Right lobe of liver (tissue), 6 donors: ENCODE data around the gene VDR. TPM values are rescaled to one million over a fixed set of nuclear protein-coding genes. Genes with fewer than 3 reads are reported as not detected.

Experiments used
- ATAC-seq, 4 donors: fragments of 200-7000 bp; cut with Tn5 transposase; one replicate each; pipeline ENCODE4 v1.9.1; 2020; ENCODE audit warnings: mild to moderate bottlenecking in 4 of 4, moderate library complexity in 4 of 4
- DNase-seq, 3 donors: peaks; one replicate each; pipeline ENCODE4 v3.0.0-alpha.2; 2020
- H3K27ac ChIP-seq, 3 donors: fragments of 200-600 bp; one replicate each; pipeline ENCODE4 v1.8.0; 2022
- H3K27me3 ChIP-seq, 2 donors: fragments of 200-600 bp; one replicate each; pipeline ENCODE4 v1.8.0; 2022
- H3K36me3 ChIP-seq, 4 donors: fragments of 200-600 bp; sonication (generic) in 1 of 4; one replicate each; pipeline versions ENCODE4 v1.5.1 to v1.8.0; 2017 to 2022; ENCODE audit warnings: control low read depth in 1 of 4
- H3K4me1 ChIP-seq, 4 donors: fragments of 200-600 bp; sonication (generic) in 1 of 4; one replicate each; pipeline versions ENCODE4 v1.5.1 to v1.8.0; 2017 to 2022; ENCODE audit warnings: control low read depth in 1 of 4
- H3K4me3 ChIP-seq, 3 donors: fragments of 200-600 bp; one replicate each; pipeline ENCODE4 v1.8.0; 2022
- H3K9me3 ChIP-seq, 4 donors: fragments of 200-600 bp; sonication (generic) in 1 of 4; one replicate each; pipeline versions ENCODE4 v1.5.1 to v1.8.0; 2017 to 2022; ENCODE audit warnings: control low read depth in 1 of 4
- POLR2A ChIP-seq: fragments of 450-650 bp; IDR thresholded peaks from one replicate; pipeline ENCODE4 v1.6.1; 2017; ENCODE audit warnings: antibody characterized with exemption, mild to moderate bottlenecking
- WGBS: methylation state at CpG from one replicate; pipeline ENCODE4 v1.1.6; 2018; ENCODE audit warnings: low coverage, low lambda C conversion rate; ENCODE audit not compliant: insufficient coverage; ENCODE audit errors: missing lambda C conversion rate; 5-methylcytosine and 5-hydroxymethylcytosine counted together
- intact Hi-C, 2 donors: fragments of 100-400 bp; cut with DNase I; formaldehyde crosslinking; loops; one replicate each; pipeline versions ENCODE4 v1.11.2 to v1.14.1; 2022
- total RNA-seq, 6 experiments: library from RNA; depleted of rRNA in 2 of 6; stranded (reverse); fragments of >200 nt in 2 of 6; fragmentation: NEBNext Ultra II Directional in 3 of 6; extraction: Animal tissue kit (Norgen Biotek cat#: 25700) in 3 of 6; gene quantifications; one replicate each; pipeline versions ENCODE4 v1.1.0 to v1.2.4, GENCODE V29; 2016 to 2023
- TF ChIP-seq, protein P1 (sequence below), 4 donors: fragments of 200-600 bp in 3 of 4; fragments of 450-650 bp in 1 of 4; IDR thresholded peaks; one replicate each; pipeline versions ENCODE4 v1.5.1 to v1.8.0; 2016 to 2022; ENCODE audit warnings: antibody characterized with exemption in 4 of 4, mild to moderate bottlenecking in 2 of 4
- donor health status: DM: no; HTN: yes; CAD: no.
- donor health status: DM: no; HTN: no; CAD: no.
- donor health status: DM: no; HTN: no; CAD: no.
- donor health status: DM: no; HTN: yes; CAD: no.
- donor health status: DM: no; HTN: yes; CAD: no.

Gene VDR
- total RNA-seq, 6 experiments from 2014 or later = 0.18 to 1.2 (median 0.39) TPM

DNA sequence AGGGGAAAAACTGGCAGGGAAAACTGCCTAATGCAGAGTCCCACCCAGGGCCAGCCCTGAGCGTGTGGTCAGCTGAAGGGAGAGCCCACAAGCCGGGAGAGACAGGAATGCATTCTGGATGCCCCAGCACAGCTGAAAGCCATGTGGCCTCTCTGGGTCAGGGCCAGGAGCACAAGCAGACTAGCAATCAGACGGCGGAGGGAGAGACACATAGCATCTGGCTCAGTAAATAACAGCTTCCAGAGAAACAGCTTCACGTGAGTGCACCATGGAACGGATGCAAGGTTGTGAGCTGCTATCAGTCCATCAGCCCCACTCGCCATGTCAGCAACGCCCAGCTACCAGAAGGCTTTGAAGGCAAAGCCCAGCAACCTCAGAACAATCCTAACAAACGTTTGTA is 30.4 kb upstream of the VDR start:
- peak in 3 of 4 donors; percentile 25 to 33 (median 27) for ATAC-seq
- Histone ChIP-seq H3K36me3 (no peaks in the 10 kb centered on the region), H3K27ac (no peak overlapping the region), H3K9me3 (no peaks in the 10 kb centered on the region), H3K4me1 (no peaks in the 10 kb centered on the region), H3K4me3 (no peak overlapping the region), H3K27me3 (no peaks in the 10 kb centered on the region)
- TF ChIP-seq, protein P1, sequence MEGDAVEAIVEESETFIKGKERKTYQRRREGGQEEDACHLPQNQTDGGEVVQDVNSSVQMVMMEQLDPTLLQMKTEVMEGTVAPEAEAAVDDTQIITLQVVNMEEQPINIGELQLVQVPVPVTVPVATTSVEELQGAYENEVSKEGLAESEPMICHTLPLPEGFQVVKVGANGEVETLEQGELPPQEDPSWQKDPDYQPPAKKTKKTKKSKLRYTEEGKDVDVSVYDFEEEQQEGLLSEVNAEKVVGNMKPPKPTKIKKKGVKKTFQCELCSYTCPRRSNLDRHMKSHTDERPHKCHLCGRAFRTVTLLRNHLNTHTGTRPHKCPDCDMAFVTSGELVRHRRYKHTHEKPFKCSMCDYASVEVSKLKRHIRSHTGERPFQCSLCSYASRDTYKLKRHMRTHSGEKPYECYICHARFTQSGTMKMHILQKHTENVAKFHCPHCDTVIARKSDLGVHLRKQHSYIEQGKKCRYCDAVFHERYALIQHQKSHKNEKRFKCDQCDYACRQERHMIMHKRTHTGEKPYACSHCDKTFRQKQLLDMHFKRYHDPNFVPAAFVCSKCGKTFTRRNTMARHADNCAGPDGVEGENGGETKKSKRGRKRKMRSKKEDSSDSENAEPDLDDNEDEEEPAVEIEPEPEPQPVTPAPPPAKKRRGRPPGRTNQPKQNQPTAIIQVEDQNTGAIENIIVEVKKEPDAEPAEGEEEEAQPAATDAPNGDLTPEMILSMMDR (IDR thresholded peaks at IDR 0.05) = no peak
- no peak for TF ChIP-seq POLR2A
- DNase-seq = no peak
- 66% methylated on average over 5 of the region's 9 CpGs for WGBS
- intact Hi-C loops = no loop called here

DNA sequence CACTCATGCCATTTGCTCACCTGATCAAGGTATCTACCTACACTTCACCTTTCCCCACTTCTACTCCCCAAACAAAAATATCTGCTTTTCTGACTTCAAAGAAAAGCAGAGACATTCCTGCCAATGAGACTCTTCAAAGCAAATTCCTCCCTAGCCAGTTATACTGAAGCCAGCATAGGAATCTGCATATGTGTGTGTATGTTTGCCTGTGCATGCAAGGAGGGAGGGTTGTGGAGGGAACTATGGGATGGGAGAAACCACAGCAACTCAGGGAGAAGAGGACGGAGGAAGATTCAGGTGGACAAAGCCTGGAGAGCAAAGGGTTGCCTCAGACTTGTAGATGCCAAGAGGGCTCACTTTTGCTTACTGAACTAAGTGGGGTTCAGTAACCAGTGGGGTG is 26.4 kb upstream of the VDR start:
- Histone ChIP-seq H3K27ac (no peak overlapping the region), H3K4me3 (no peak overlapping the region), H3K9me3 (no peaks in the 10 kb centered on the region), H3K4me1 (no peaks in the 10 kb centered on the region), H3K27me3 (no peaks in the 10 kb centered on the region), H3K36me3 (no peaks in the 10 kb centered on the region)
- DNase-seq = no peak
- 86% methylated on average over 1 of the region's 1 CpG for WGBS
- TF ChIP-seq, protein P1 (IDR thresholded peaks at IDR 0.05) = no peak
- no peak for TF ChIP-seq POLR2A
- ATAC-seq = no peak
- intact Hi-C loops = no loop called here

DNA sequence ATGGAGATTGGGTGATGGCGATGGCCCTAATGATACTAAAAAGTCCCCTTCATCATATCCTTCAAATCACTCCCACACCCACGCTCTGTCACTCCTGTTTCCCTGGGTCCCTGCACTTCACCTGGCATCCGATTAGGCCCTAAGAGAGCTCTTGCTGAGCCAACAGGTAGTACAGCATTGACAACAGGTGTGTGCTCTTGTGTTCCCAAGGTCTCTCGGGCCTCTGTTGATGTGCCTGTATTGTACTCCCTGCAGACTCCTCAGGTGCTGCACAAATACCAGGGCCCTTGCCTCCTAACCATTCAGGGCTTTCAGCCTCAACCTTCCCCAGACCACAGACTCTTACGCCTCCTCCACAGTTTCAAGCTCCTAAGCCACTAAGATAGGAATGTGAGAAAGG is 25.8 kb upstream of the VDR start:
- Histone ChIP-seq H3K27me3 (no peaks in the 10 kb centered on the region), H3K4me3 (no peak overlapping the region), H3K36me3 (no peaks in the 10 kb centered on the region), H3K4me1 (no peaks in the 10 kb centered on the region), H3K9me3 (no peaks in the 10 kb centered on the region), H3K27ac (no peak overlapping the region)
- 83% methylated on average over 2 of the region's 5 CpGs for WGBS
- DNase-seq = no peak
- no peak for ATAC-seq
- intact Hi-C loops = no loop called here
- TF ChIP-seq POLR2A = no peak
- TF ChIP-seq, protein P1 (IDR thresholded peaks at IDR 0.05) = no peak

DNA sequence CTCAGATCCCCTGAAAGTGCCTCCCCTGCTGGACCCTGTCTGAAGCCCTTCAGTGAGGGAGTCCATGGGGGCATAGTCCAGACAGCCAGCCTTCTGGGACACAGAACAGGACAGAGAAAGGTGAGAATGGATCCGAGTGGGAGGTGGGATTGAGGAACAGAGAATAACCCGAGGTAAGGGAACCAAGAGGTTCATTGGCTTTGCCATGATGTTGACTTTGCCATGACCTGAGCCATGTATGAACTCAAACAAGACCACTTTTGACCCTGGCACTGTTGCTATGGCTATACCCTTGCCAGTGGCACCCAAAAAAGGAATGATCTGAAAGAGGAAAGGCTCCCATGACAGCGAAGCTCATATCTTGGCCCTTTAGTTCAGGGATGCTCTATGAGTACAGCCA is 22.6 kb upstream of the VDR start:
- Histone ChIP-seq H3K36me3 (no peaks in the 10 kb centered on the region), H3K27ac (no peak overlapping the region), H3K27me3 (no peaks in the 10 kb centered on the region), H3K9me3 (no peaks in the 10 kb centered on the region), H3K4me1 (no peaks in the 10 kb centered on the region), H3K4me3 (no peak overlapping the region)
- WGBS = 54% methylated on average over 2 of the region's 3 CpGs
- TF ChIP-seq, protein P1 (IDR thresholded peaks at IDR 0.05) = no peak
- TF ChIP-seq POLR2A = no peak
- intact Hi-C loops = no loop called here
- ATAC-seq (no peak), DNase-seq (no peak)

DNA sequence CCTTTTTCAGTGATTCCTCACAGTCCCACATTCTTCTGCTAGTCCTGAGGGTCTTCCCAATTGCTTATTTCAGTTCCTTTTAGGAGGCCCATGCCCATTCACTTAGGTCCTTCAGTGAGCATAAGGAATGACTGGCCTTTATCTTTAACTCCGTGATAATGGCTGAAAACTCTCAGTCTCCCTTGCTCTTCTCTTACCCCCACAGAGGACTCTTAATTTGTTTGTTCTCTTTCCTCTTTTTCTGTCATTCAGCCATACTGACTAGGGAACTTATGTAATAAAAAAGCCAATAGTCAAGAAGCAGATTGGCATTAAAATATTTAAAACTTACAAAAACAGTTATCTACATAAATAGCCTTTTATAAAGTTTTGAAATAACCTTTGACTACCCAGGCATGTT is 17.1 kb upstream of the VDR start:
- H3K27me3 ChIP-seq = no peaks in the 10 kb centered on the region
- no peaks in the 10 kb centered on the region for H3K9me3 ChIP-seq
- no peak for TF ChIP-seq POLR2A
- TF ChIP-seq, protein P1 (IDR thresholded peaks at IDR 0.05) = no peak
- no peaks in the 10 kb centered on the region for H3K4me1 ChIP-seq
- DNase-seq = no peak
- ATAC-seq = no peak
- 46% methylated on average over 1 of the region's 1 CpG for WGBS
- intact Hi-C loops = no loop called here
- no peak overlapping the region for H3K27ac ChIP-seq
- H3K36me3 ChIP-seq = no peaks in the 10 kb centered on the region
- H3K4me3 ChIP-seq = no peak overlapping the region
